ENCODE measurements around the gene JAKMIP1.
"Not testable (repeated sequence)": the region's sequence is repeated elsewhere in the genome, so short reads cannot be mapped to it uniquely, and the experiment has no call there.

The JAKMIP1 gene

DNA sequence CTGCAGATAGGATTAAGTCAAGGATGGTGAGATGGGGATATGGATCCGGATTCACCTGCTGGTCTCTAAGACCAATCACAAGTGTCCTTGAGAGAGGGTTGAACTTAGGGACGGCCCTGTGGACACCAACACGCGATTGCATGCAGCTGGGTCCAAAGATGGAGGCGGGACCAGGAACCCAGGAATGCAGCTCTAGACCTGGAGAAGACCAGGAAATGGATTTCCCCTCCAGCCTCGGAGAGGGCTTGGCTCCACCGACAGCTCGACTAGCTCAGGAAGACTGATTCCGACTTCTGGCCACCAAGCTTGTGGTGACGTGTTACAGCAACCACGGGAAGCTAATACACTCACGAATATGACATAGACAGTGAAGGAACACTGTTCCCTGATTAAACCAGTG is 186.8 kb downstream of the JAKMIP1 start:
- no peak for DNase-seq (ENCODE audit: low spot score)

DNA sequence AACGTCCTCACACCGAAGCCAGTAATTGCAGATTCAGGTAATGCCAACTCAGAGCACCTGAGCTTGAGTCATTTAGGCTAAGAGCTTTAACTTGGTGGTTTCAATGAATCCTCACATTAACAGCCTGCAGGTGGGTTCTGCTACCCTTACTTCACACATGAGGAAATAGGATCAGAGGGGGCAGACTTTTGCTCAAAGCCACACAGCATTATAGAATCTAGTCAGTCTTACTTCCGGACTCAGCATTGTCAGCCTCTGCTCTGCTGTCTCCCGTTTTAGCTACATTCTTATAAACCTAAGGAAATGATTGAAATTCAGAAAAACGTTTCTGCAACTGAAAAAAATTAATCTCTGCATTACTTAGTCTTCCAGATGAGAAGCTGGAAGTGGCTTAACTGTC is 188.1 kb downstream of the JAKMIP1 start:
- DNase-seq (ENCODE audit: low spot score): no peak

DNA sequence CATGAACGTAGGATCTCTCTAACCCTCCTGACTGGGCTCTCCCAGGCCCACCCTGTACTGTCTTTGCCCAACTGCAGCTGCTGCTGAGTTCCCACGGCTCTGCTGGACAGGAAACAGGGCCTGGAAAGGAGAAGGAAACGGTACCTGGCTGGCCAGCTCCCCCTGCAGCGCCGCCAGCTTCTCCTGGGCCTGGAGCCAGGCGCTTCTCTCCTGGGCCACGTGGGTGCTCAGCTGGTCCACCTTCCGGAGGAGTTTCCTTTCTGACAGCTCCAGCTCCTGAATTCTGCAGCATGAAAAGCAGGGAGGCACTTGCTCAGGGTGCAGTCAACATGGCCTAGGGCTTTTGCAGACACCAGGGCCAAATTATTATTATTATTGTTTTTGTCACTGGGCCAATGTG is 188.7 kb downstream of the JAKMIP1 start:
- DNase-seq (ENCODE audit: low spot score): peak; percentile 42

DNA sequence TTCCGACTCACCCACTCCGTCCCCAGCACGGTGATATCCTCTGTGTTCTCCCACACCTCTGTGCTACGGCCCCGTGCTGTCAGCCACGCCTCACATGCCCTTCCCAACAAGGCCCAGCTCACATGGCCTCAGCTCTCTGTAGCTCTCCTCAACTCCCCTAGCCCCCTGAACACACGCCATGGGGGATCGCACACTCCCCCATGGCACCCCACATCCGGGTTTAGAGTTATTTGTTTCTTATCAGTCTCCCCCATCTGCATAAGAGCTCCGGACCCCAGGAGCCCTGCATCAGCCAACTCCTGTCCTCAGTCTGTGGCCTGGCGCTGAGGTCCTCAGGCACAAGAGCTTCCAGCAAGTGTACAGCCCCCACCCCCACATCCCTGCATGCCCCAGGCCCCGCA is 189.1 kb downstream of the JAKMIP1 start:
- no peak for DNase-seq (ENCODE audit: low spot score)

- no peak for DNase-seq (ENCODE audit: low spot score)
Measured at GRCh38 chr4:6010789-6011188, 189.6 kb downstream of the JAKMIP1 start.

- DNase-seq (ENCODE audit: low spot score): no peak
Measured at GRCh38 chr4:6009452-6009851, 190.9 kb downstream of the JAKMIP1 start.

GRCh38 chr4:6008766-6009385 is 191.5 kb downstream of the JAKMIP1 start:
- no peak for DNase-seq (ENCODE audit: low spot score)

DNA sequence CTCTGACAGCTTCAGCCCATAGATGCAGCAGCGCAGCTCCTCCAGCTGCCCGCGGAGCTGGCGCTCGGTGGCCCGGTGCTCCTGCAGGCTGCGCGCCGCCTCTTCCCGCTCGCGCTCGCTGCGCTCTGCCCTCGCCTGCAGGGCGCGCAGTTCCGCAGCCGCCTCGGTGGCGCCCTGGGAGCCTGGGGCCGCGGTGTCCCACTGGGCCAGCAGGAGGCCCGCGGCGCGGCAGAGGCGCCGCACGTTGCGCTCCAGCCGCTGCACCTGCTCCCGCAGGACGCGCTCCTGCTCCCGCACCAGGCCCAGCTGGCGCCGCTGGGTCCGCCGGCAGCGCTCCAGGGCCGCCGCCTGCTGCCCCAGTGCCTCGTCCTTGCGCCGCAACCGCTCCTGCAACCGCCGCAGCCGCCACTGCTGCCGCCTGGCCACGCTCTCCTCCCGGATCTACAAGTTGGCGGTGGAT is 192.2 kb downstream of the JAKMIP1 start:
- peak; percentile 83 for DNase-seq (ENCODE audit: low spot score)

GRCh38 chr4:6005175-6005574 is 195.2 kb downstream of the JAKMIP1 start:
- no peak for DNase-seq (ENCODE audit: low spot score)

GRCh38 chr4:6003485-6003884 is 196.9 kb downstream of the JAKMIP1 start:
- DNase-seq (ENCODE audit: low spot score): not testable (repeated sequence)

GRCh38 chr4:6002926-6003325 is 197.4 kb downstream of the JAKMIP1 start:
- no peak for DNase-seq (ENCODE audit: low spot score)

- no peak for DNase-seq (ENCODE audit: low spot score)
Measured at GRCh38 chr4:6002492-6002833, 197.9 kb downstream of the JAKMIP1 start.

- DNase-seq (ENCODE audit: low spot score): no peak
Measured at GRCh38 chr4:6001680-6002491, 198.5 kb downstream of the JAKMIP1 start.

GRCh38 chr4:5999830-6000365 is 200.5 kb downstream of the JAKMIP1 start:
- no peak for DNase-seq (ENCODE audit: low spot score)

DNA sequence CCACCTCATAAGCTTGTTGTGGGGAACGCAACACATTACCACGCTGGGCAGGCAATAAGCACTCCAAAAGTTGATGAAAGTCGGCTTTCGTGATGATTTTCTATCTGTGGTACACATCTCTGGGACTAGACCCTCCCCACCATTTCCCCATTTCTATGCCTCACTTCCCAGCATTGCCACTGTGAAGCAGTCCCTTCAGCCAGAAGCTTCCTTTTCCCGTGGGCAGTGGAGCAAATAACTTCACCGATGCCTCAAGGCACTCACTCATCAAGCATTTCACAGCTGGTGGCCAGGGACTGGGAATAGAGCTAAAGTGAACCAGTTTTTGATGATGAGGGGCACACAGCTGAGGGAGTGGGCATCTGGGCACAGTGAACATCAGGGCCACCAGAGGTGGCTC is 201.0 kb downstream of the JAKMIP1 start:
- DNase-seq (ENCODE audit: low spot score): no peak

DNA sequence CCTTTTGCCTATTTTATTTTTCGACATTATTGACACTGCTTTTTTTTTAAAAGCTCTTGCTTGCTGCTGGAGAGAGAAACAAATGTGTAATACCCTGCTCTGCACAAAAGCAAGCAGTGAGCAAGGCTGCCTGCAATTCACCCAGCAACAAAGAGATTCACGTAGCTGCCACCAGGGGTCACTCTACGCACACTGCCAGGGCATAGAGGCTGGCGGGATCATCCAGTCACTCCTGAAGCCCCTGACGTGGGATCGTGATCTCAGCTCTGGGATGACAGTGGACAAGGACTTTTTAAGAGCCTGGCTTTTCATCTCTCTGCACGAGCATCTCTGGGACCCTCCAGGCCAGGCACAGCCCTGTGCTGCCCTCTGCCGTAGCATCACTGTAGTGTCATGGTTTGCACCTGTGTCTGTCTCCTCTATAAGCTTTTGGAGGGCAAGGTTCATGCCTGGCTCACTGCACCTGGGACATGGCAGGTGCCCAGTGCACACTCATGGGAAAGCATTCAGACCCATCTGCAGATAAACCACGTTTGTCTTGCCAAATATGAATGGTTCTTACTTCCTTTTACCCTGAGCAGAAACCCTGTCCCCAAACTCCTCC is 201.9 kb downstream of the JAKMIP1 start:
- peak; percentile 84 for DNase-seq (ENCODE audit: low spot score)

DNA sequence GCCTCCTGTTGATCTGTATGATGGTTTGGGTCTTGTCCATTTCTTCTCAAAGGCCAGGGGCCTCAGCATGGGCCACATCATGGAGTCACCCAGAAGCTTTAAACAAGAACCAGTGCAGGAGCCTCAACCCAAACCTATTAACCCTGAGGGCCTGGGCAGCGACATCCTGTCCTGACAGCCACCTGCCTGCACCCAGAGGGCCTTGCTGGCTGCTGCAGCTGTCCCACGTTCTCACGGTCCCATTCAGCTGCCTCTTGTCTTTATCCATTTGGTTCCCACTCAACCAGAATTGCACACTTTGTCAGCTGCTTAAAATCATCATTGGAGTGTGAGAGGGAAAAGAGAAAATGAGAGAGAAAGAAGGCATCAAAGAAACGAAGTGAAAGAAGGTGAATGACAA is 203.7 kb downstream of the JAKMIP1 start:
- DNase-seq (ENCODE audit: low spot score): no peak

- DNase-seq (ENCODE audit: low spot score): no peak
Measured at GRCh38 chr4:5995901-5996623, 204.3 kb downstream of the JAKMIP1 start.

DNA sequence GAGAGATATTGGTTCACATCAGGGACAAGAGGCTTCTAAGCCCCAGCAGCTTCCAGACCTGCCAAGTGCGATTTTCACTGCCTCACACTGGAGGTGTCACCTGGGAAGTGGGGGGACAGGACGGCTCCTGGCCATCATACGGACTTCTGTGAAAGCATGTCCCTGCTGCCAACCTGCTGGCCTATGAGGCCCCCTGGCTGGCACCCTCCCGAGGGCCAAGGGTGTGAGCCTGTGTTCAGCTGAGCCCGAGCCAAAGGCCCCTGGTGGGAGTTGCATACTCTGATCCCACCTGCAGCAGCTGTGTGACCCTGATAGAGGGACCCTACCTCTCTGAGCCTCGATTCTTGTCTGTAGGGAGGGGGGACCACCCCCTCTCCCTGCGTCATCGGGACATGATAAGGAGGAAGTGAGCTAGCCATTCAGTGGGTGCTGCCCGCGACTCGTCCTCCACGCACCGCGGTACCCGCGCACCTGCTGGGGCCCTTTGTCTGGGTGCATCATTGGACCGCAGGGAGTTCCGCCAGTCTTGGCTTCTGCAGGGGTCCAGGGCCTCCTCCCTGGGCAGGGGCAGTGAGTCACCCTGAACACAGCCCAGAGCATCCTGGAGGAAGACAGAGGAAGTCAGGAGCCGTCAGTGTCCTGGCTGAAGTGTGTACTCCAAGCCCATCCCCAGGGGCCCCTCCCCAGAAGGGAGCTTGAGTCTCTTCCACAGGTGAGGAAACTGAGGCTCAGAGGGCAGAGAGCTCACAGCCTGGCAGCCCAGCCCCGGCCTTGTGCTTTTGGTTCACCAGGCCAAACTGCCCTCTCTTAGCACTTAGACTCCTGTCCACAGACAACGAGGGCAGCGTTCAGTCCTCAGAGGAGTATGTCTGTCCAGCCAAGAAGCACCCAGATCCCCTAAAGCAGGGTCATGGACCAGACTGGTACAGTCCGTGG is 206.2 kb downstream of the JAKMIP1 start:
- no peak for DNase-seq (ENCODE audit: low spot score)

GRCh38 chr4:5993346-5993745 is 207.0 kb downstream of the JAKMIP1 start:
- DNase-seq (ENCODE audit: low spot score): not testable (repeated sequence)

GRCh38 chr4:5992828-5993321 is 207.5 kb downstream of the JAKMIP1 start:
- DNase-seq (ENCODE audit: low spot score): no peak

Data from iPS-NIHi11 (cell line).